Loucy (cell line): Measurements from ENCODE around the gene MCOLN2.

Source experiments
- H2AFZ ChIP-seq: fragments of 200-600 bp; sonication (generic); 2 replicates; pipeline ENCODE4 v1.6.0; 2016; ENCODE audit warnings: antibody characterized with exemption, mild to moderate bottlenecking, low read length, moderate library complexity
- H3F3A ChIP-seq: fragments of 200-600 bp; 2 replicates; pipeline ENCODE4 v1.6.0; 2016; ENCODE audit warnings: antibody characterized with exemption, low read depth, mild to moderate bottlenecking
- H3K27me3 ChIP-seq: fragments of 200-600 bp; sonication (generic); 2 replicates; pipeline ENCODE4 v1.6.1; 2014; ENCODE audit warnings: low read length, mild to moderate bottlenecking; ENCODE audit not compliant: insufficient read depth, poor library complexity, severe bottlenecking
- H3K36me3 ChIP-seq: fragments of 200-600 bp; sonication (generic); 2 replicates; pipeline ENCODE4 v1.6.1; 2016; ENCODE audit warnings: low read length; ENCODE audit not compliant: insufficient read depth
- H3K4me1 ChIP-seq: fragments of 200-600 bp; sonication (generic); 2 replicates; pipeline ENCODE4 v1.5.1; 2014; ENCODE audit warnings: low read length, mild to moderate bottlenecking; ENCODE audit not compliant: insufficient read depth, poor library complexity, severe bottlenecking
- H3K4me2 ChIP-seq: fragments of 200-600 bp; sonication (generic); 2 replicates; pipeline ENCODE4 v1.6.0; 2014; ENCODE audit warnings: antibody characterized with exemption, low read length, low read depth, mild to moderate bottlenecking; ENCODE audit not compliant: poor library complexity, severe bottlenecking
- H3K4me3 ChIP-seq: fragments of 200-600 bp; sonication (generic); 2 replicates; pipeline ENCODE4 v1.5.1; 2014; ENCODE audit warnings: low read length, mild to moderate bottlenecking, mixed read lengths; ENCODE audit not compliant: poor library complexity, severe bottlenecking
- H3K79me2 ChIP-seq: fragments of 200-600 bp; sonication (generic); 2 replicates; pipeline ENCODE4 v1.6.1; 2014; ENCODE audit warnings: low read length; ENCODE audit not compliant: insufficient read depth
- H3K9ac ChIP-seq: fragments of 200-600 bp; sonication (generic); 2 replicates; pipeline ENCODE4 v1.6.0; 2014; ENCODE audit warnings: mild to moderate bottlenecking, low read depth, low read length, moderate library complexity; ENCODE audit not compliant: poor library complexity, severe bottlenecking
- H3K9me2 ChIP-seq: fragments of 200-600 bp; sonication (generic); replicated peaks from 2 replicates; pipeline ENCODE4 v1.6.1; 2016; ENCODE audit warnings: low read depth, low read length, mixed read lengths
- H3K9me3 ChIP-seq: fragments of 200-600 bp; sonication (generic); 2 replicates; pipeline ENCODE4 v1.6.1; 2014; ENCODE audit warnings: mild to moderate bottlenecking, antibody characterized with exemption, low read length, low read depth; ENCODE audit not compliant: insufficient read depth
- H4K20me1 ChIP-seq: fragments of 200-600 bp; sonication (generic); 2 replicates; pipeline ENCODE4 v1.6.0; 2014; ENCODE audit warnings: antibody characterized with exemption, low read length, mild to moderate bottlenecking; ENCODE audit not compliant: insufficient read depth, poor library complexity, severe bottlenecking
- CTCF ChIP-seq: fragments of 200-600 bp; sonication (generic); conservative IDR thresholded peaks from 2 replicates; pipeline ENCODE4 v1.5.1; 2014; ENCODE audit warnings: mild to moderate bottlenecking, antibody characterized with exemption, low read length
- EZH2phosphoT487 ChIP-seq: fragments of 200-600 bp; IDR thresholded peaks from 2 replicates; pipeline ENCODE4 v1.6.1; 2018; ENCODE audit warnings: antibody characterized with exemption, mild to moderate bottlenecking, moderate library complexity, borderline replicate concordance

Gene MCOLN2

DNA sequence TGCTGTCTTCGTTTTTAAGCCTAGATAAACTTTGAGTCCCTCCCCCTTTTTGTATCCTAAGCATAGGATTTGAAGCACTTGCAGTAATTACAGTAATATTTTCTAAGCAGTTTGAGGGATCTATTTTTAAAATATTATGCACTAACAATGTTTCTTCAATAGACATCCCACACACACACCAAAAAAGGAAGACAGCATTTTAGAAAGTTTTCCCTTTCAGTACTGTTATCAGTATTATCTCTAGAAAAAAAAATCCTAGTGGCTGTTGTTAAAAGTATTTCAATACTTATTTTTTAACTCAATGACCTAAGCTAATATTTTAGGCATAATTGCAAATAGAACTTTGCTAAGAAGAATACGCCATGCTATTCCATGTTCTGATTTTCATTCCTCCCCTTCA is 36.3 kb upstream of the MCOLN2 start:
- Histone ChIP-seq H4K20me1 (no peaks in the 10 kb centered on the region), H3K79me2 (no peaks in the 10 kb centered on the region), H2AFZ (no peak overlapping the region), H3K9me2 (no peaks in the 10 kb centered on the region), H3K4me2 (no peak overlapping the region), H3K9me3 (no peaks in the 10 kb centered on the region), H3K36me3 (no peaks in the 10 kb centered on the region), H3K9ac (no peak overlapping the region), H3K4me1 (no peaks in the 10 kb centered on the region), H3K4me3 (no peak overlapping the region), H3K27me3 (no peaks in the 10 kb centered on the region), H3F3A (no peaks in the 10 kb centered on the region)
- TF ChIP-seq EZH2phosphoT487, result no peak
- no peak for TF ChIP-seq CTCF

DNA sequence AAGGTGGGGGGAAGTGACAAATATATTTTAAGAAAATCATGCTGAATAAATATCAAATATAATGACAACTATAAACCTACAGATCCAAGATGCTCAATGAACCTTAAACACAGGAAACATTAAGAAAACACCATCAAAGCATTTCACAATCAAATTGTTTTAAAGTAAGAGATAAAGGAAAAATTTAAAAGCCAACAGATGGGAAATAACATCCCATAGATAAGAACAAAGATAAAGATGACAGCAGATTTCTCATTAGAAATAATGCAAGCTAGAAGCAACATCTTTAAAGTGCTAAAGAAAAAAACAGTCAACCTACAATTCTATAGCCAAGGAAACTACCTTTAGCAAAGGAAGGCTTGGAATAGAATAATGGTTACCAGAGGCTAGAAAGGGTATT is 33.6 kb upstream of the MCOLN2 start:
- no peak overlapping the region for H2AFZ ChIP-seq
- H3K9me2 ChIP-seq, result no peaks in the 10 kb centered on the region
- H3K4me2 ChIP-seq, result no peak overlapping the region
- no peaks in the 10 kb centered on the region for H3K27me3 ChIP-seq
- no peaks in the 10 kb centered on the region for H3K79me2 ChIP-seq
- TF ChIP-seq EZH2phosphoT487, result no peak
- TF ChIP-seq CTCF, result no peak
- no peak overlapping the region for H3K4me3 ChIP-seq
- no peaks in the 10 kb centered on the region for H3K9me3 ChIP-seq
- H3F3A ChIP-seq, result no peaks in the 10 kb centered on the region
- no peaks in the 10 kb centered on the region for H3K36me3 ChIP-seq
- no peaks in the 10 kb centered on the region for H4K20me1 ChIP-seq
- no peaks in the 10 kb centered on the region for H3K4me1 ChIP-seq
- H3K9ac ChIP-seq, result no peak overlapping the region

DNA sequence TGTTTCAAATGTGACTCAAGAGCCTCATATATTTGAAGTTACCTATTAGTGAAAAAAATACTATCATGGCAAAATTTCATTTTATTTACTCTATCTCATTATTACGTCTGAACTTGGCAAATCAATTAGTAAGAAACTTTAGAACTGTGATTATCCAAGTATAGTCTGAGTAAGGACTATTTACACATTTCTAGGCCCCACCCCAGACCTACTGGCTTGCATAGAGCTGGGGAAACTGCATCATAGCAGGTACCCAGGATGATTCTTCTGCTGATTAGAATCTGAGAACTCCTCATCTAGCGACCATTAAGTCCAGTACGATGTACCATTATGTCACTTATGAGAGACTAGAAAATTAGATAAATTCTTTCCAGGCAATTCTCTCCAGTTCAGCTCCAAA is 31.2 kb upstream of the MCOLN2 start:
- no peak overlapping the region for H2AFZ ChIP-seq
- no peak overlapping the region for H3K9ac ChIP-seq
- no peaks in the 10 kb centered on the region for H4K20me1 ChIP-seq
- no peak overlapping the region for H3K4me3 ChIP-seq
- no peaks in the 10 kb centered on the region for H3F3A ChIP-seq
- H3K9me2 ChIP-seq, result no peaks in the 10 kb centered on the region
- no peak for TF ChIP-seq CTCF
- no peak for TF ChIP-seq EZH2phosphoT487
- H3K36me3 ChIP-seq, result no peaks in the 10 kb centered on the region
- H3K9me3 ChIP-seq, result no peaks in the 10 kb centered on the region
- no peak overlapping the region for H3K4me2 ChIP-seq
- H3K79me2 ChIP-seq, result no peaks in the 10 kb centered on the region
- no peaks in the 10 kb centered on the region for H3K27me3 ChIP-seq
- H3K4me1 ChIP-seq, result no peaks in the 10 kb centered on the region
